ENCODE results near the gene P3H3. TPM values are rescaled to one million over a fixed set of nuclear protein-coding genes. Genes with fewer than 3 reads are reported as not detected.

Gene P3H3
- total RNA-seq, 1 donor from 2014 or later, result not detected

DNA sequence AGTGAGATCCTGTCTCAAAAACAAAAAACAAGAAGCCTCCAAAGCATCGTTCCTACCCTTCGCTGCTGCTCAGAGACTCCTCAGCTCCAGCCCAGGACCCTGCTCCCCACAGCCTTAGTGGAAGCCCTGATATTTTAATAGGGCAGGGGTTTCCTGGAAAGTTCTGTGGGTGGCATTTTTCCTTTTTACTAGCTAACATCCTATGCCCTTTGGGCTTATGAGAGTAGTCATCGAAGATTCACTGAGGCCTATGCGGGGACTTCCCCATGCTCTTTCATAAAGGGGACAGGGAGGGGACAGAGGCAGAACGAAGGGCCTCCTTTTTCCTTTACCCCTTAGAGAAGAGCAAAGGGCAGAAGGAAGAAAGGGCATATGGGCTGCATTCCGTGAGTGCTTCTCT, 47.6 kb upstream of the P3H3 start:
- POLR2A ChIA-PET, result interaction anchor here (0.5 to 1.8 kb wide), 2 partner anchors 27 to 117 kb away, joined by 4 to 13 read pairs; partner anchors contain the start of gene MLF2
- intact Hi-C loops (cut with micrococcal nuclease), result no loop called here
- Mint-ChIP-seq H3K9me3 (no peaks in the 10 kb centered on the region), H3K4me3 (no peak overlapping the region), H3K4me1 (peaks cover 9% of the 10 kb centered on the region), H3K27ac (no peak overlapping the region), H3K36me3 (ENCODE audit: low read depth) (no peaks in the 10 kb centered on the region), H3K27me3 (peaks cover 27% of the 10 kb centered on the region)
- CTCF ChIA-PET, result interaction anchor here (1.1 to 1.6 kb wide), 7 partner anchors 14 to 217 kb away, joined by 3 to 8 read pairs (median 4); partner anchors contain the start of gene MLF2
- ATAC-seq (ENCODE audit: low read depth) (no peak), DNase-seq (no peak)
- TF ChIP-seq, protein P1, sequence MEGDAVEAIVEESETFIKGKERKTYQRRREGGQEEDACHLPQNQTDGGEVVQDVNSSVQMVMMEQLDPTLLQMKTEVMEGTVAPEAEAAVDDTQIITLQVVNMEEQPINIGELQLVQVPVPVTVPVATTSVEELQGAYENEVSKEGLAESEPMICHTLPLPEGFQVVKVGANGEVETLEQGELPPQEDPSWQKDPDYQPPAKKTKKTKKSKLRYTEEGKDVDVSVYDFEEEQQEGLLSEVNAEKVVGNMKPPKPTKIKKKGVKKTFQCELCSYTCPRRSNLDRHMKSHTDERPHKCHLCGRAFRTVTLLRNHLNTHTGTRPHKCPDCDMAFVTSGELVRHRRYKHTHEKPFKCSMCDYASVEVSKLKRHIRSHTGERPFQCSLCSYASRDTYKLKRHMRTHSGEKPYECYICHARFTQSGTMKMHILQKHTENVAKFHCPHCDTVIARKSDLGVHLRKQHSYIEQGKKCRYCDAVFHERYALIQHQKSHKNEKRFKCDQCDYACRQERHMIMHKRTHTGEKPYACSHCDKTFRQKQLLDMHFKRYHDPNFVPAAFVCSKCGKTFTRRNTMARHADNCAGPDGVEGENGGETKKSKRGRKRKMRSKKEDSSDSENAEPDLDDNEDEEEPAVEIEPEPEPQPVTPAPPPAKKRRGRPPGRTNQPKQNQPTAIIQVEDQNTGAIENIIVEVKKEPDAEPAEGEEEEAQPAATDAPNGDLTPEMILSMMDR (IDR thresholded peaks at IDR 0.05), result no peak

DNA sequence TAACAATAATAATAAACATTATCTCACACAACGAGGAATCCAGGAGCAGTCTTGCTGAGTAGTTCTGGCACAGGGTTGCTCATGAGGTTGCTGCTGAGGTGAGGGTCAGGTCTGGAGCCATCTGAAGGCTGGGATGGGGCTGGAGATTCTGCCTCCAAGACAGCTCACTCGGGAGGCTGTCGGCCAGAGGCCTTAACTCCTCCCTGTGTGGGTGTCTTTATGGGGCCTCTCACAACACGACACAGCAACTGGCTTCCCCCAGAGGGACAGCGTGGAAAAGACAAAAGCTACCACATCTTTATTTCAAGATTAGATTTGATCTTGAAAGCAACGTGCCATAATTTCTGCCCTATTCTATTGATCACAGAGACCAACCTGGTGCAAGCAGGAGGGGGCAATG, 46.1 kb upstream of the P3H3 start:
- POLR2A ChIA-PET, result interaction anchor here (0.5 kb wide), 1 partner anchor 93 kb away, joined by 7 read pairs; the partner anchor contains the start of gene ZNF384
- Mint-ChIP-seq H3K27me3 (peaks cover 14% of the 10 kb centered on the region), H3K27ac (no peak overlapping the region), H3K36me3 (ENCODE audit: low read depth) (no peaks in the 10 kb centered on the region), H3K4me3 (no peak overlapping the region), H3K9me3 (no peaks in the 10 kb centered on the region), H3K4me1 (peaks cover 9% of the 10 kb centered on the region)
- CTCF ChIA-PET, result interaction anchor here (0.9 kb wide), 1 partner anchor 11 kb away, joined by 4 read pairs; no protein-coding TSS in a partner anchor
- intact Hi-C loops (cut with micrococcal nuclease), result no loop called here
- ATAC-seq (ENCODE audit: low read depth) (no peak), DNase-seq (no peak)
- TF ChIP-seq, protein P1 (IDR thresholded peaks at IDR 0.05), result no peak

DNA sequence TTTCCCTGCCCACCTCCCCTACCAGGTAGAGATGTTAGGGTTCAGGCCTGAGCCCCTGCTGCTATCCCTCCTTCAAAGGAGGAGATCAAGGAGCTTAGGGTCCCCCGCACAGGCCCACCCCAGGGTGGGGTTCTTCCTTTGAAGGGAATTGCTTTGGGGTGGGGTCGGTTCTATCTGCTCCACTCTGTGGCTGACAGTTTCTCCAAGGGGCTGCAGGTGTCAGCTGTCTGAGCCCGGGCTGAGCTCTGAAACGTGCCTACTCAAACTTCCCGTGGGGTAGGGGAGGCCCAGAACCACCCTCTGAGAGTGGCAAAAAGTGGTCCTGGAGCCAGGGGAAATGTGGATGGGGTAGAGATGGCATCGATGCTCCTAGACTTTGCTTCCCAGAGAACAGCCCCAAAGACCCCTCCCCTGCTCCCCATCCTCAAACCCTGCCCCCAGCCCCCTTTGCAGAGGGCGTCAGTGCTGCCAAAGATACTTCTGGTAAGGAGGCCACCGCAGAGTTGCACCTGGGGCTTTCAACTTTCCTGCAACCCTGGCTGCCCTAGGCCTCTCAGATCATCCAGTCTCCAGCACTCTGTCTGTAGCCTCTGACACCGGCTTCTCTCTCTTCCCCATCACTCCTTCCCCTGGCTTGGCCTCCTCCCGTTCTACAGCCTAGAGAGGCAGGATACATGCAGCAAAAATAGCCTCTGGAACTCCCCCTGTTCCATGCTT, 45.2 kb upstream of the P3H3 start:
- Mint-ChIP-seq H3K36me3 (ENCODE audit: low read depth) (no peaks in the 10 kb centered on the region), H3K27me3 (peaks cover 7% of the 10 kb centered on the region), H3K4me1 (peaks cover 9% of the 10 kb centered on the region), H3K4me3 (no peak overlapping the region), H3K27ac (no peak overlapping the region), H3K9me3 (no peaks in the 10 kb centered on the region)
- intact Hi-C loops (cut with micrococcal nuclease), result no loop called here
- no peak for ATAC-seq (ENCODE audit: low read depth)
- no peak for DNase-seq
- ChIA-PET POLR2A (no interaction called here), CTCF (no interaction called here)
- TF ChIP-seq, protein P1 (IDR thresholded peaks at IDR 0.05), result no peak

DNA sequence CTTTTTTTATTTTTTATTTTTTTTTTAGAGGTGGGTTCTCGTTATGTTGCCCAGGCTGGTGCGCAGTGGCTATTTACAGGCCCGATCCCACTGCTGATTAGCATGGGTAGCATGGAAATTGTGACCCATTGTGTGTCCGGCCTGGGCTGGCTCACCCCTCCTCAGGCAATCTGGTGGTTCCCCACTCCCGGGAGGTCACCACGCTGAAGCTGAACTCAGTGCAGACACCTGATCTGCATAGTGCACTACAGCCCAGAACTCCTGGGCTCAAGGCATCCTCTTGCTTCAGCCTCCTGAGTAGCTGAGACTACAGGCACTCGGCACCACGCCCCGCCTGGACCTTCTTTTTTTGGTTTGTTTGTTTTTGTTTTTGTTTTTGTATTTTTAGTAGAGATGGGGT, 44.4 kb upstream of the P3H3 start:
- no peak overlapping the region for H3K4me3 Mint-ChIP-seq
- H3K36me3 Mint-ChIP-seq (ENCODE audit: low read depth), result no peaks in the 10 kb centered on the region
- H3K4me1 Mint-ChIP-seq, result peaks cover 3% of the 10 kb centered on the region
- ATAC-seq (ENCODE audit: low read depth) (no peak), DNase-seq (no peak)
- peaks cover under 1% of the 10 kb centered on the region for H3K27me3 Mint-ChIP-seq
- CTCF ChIA-PET, result interaction anchor here (1.2 to 1.5 kb wide), 2 partner anchors 17 to 30 kb away, joined by 3 read pairs; no protein-coding TSS in a partner anchor
- TF ChIP-seq, protein P1 (IDR thresholded peaks at IDR 0.05), result no peak
- POLR2A ChIA-PET, result interaction anchor here (1.2 kb wide), 1 partner anchor 31 kb away, joined by 3 read pairs; the partner anchor contains the start of gene MLF2
- intact Hi-C loops (cut with micrococcal nuclease), result no loop called here
- H3K27ac Mint-ChIP-seq, result no peak overlapping the region
- H3K9me3 Mint-ChIP-seq, result no peaks in the 10 kb centered on the region

DNA sequence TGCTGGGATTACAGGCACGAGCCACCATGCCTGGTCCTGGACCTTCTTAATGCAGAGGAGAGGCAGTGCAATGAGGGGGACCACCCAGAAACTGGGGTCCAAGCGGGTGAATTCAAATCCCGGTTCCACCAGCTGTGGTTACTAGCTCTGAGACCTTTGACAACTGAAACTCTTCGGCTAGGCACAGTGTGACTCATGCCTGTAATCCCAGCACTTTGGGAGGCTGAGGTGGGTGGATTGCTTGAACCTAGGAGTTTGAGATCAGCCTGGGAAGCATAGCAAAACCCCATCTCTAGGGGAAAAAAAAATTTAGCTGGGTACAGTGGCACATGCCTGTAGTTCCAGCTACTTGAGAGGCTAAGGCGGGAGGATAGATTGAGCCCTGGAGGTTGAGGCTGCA, 43.9 kb upstream of the P3H3 start:
- TF ChIP-seq, protein P1 (IDR thresholded peaks at IDR 0.05), result no peak
- H3K27me3 Mint-ChIP-seq, result no peaks in the 10 kb centered on the region
- DNase-seq (no peak), ATAC-seq (ENCODE audit: low read depth) (no peak)
- no peaks in the 10 kb centered on the region for H3K9me3 Mint-ChIP-seq
- H3K27ac Mint-ChIP-seq, result no peak overlapping the region
- intact Hi-C loops (cut with micrococcal nuclease), result no loop called here
- no peaks in the 10 kb centered on the region for H3K4me1 Mint-ChIP-seq
- no peak overlapping the region for H3K4me3 Mint-ChIP-seq
- ChIA-PET POLR2A (interaction anchor here (0.6 to 1.2 kb wide), 2 partner anchors 31 to 67 kb away, joined by 3 read pairs; partner anchors contain the start of genes MLF2 and USP5), CTCF (interaction anchor here (1.0 to 1.5 kb wide), 3 partner anchors 17 to 30 kb away, joined by 3 read pairs; no protein-coding TSS in a partner anchor)
- no peaks in the 10 kb centered on the region for H3K36me3 Mint-ChIP-seq (ENCODE audit: low read depth)
